ENCODE results near the gene EPHA1.

GRCh38 chr7:143447466-143447865, 38.8 kb upstream of the EPHA1 start:
- TF ChIP-seq CTCF (IDR thresholded peaks at IDR 0.05) (no peak), POLR2A (IDR thresholded peaks at IDR 0.05; ENCODE audit: low read depth) (no peak), EP300 (IDR thresholded peaks at IDR 0.05) (no peak), POLR2AphosphoS5 (IDR thresholded peaks at IDR 0.05) (no peak)
